Ramos (cell line): ENCODE measurements around the gene ZFYVE1.
"Not testable (repeated sequence)": the region's sequence is repeated elsewhere in the genome, so short reads cannot be mapped to it uniquely, and the experiment has no call there.

Source experiments
- in situ Hi-C: fragments of 300-500 bp; cut with MboI; formaldehyde crosslinking; loops from one replicate; pipeline ENCODE4 v1.14.3; 2022; ENCODE audit warnings: low sequenced_read_pairs; ENCODE audit not compliant: unreplicated experiment

The ZFYVE1 gene

GRCh38 chr14:73004641-73005040 is 22.3 kb downstream of the ZFYVE1 start:
- in situ Hi-C loops, result not testable (repeated sequence)

GRCh38 chr14:73003681-73004080 is 23.2 kb downstream of the ZFYVE1 start:
- in situ Hi-C loops, result no loop called here

GRCh38 chr14:73000073-73000472 is 26.8 kb downstream of the ZFYVE1 start:
- in situ Hi-C loops, result no loop called here

- in situ Hi-C loops, result no loop called here
Observed at GRCh38 chr14:72999316-72999715, 27.6 kb downstream of the ZFYVE1 start.

GRCh38 chr14:72998252-72998903 is 28.5 kb downstream of the ZFYVE1 start:
- in situ Hi-C loops, result no loop called here

GRCh38 chr14:72996916-72997315 is 30.0 kb downstream of the ZFYVE1 start:
- in situ Hi-C loops, result no loop called here

- in situ Hi-C loops, result no loop called here
Observed at GRCh38 chr14:72990171-72990570, 36.7 kb downstream of the ZFYVE1 start.

- in situ Hi-C loops, result no loop called here
Observed at GRCh38 chr14:72986857-72987256, 40.0 kb downstream of the ZFYVE1 start.

GRCh38 chr14:72986214-72986613 is 40.7 kb downstream of the ZFYVE1 start:
- in situ Hi-C loops, result no loop called here

GRCh38 chr14:72982146-72982708 is 44.7 kb downstream of the ZFYVE1 start:
- in situ Hi-C loops, result no loop called here

GRCh38 chr14:72980863-72981262 is 46.0 kb downstream of the ZFYVE1 start:
- in situ Hi-C loops, result no loop called here

- in situ Hi-C loops, result no loop called here
Observed at GRCh38 chr14:72978856-72979255, 48.0 kb downstream of the ZFYVE1 start.

GRCh38 chr14:72975770-72976169 is 51.1 kb downstream of the ZFYVE1 start:
- in situ Hi-C loops, result no loop called here

GRCh38 chr14:72974661-72975060 is 52.2 kb downstream of the ZFYVE1 start:
- in situ Hi-C loops, result no loop called here

GRCh38 chr14:72970824-72971434 is 56.0 kb downstream of the ZFYVE1 start:
- in situ Hi-C loops, result no loop called here

- in situ Hi-C loops, result no loop called here
Observed at GRCh38 chr14:72970058-72970630, 56.8 kb downstream of the ZFYVE1 start.

- in situ Hi-C loops, result no loop called here
Observed at GRCh38 chr14:72968316-72968715, 58.6 kb downstream of the ZFYVE1 start.

GRCh38 chr14:72966038-72966437 is 60.9 kb downstream of the ZFYVE1 start:
- in situ Hi-C loops, result no loop called here

GRCh38 chr14:72965249-72965648 is 61.7 kb downstream of the ZFYVE1 start:
- in situ Hi-C loops, result no loop called here

GRCh38 chr14:72962829-72963312 is 64.0 kb downstream of the ZFYVE1 start:
- in situ Hi-C loops, result no loop called here

GRCh38 chr14:72962336-72962754 is 64.6 kb downstream of the ZFYVE1 start:
- in situ Hi-C loops, result not testable (repeated sequence)
